Prostate gland (tissue), 2 donors: ENCODE data around the gene ENGASE. TPM values are rescaled to one million over a fixed set of nuclear protein-coding genes. Genes with fewer than 3 reads are reported as not detected.

ENCODE experiments used
- DNase-seq: peaks from one replicate; pipeline ENCODE4 v3.0.0-alpha.2; 2019; ENCODE audit warnings: low spot score
- H3K27ac ChIP-seq, 2 donors: fragments of 200-600 bp; sonication (generic); 2 replicates each; pipeline ENCODE4 v1.5.1; 2017 to 2019
- H3K27me3 ChIP-seq: fragments of 200-600 bp; sonication (generic); replicated peaks from 2 replicates; pipeline ENCODE4 v1.5.1; 2019; ENCODE audit not compliant: insufficient read depth
- H3K36me3 ChIP-seq, 2 donors: fragments of 200-600 bp; sonication (generic); 1 replicate in 1 of 2; 2 replicates in 1 of 2; pipeline versions ENCODE4 v1.5.1 to v1.8.1; 2017 to 2019
- H3K4me1 ChIP-seq: fragments of 200-600 bp; sonication (generic); replicated peaks from 2 replicates; pipeline ENCODE4 v1.5.1; 2019
- H3K4me3 ChIP-seq, 2 donors: fragments of 200-600 bp; sonication (generic); 2 replicates each; pipeline ENCODE4 v1.5.1; 2017 to 2019
- H3K9me3 ChIP-seq: fragments of 200-600 bp; sonication (generic); 2 replicates; pipeline ENCODE4 v1.5.1; 2017
- CTCF ChIP-seq, 4 experiments: fragments of 200-600 bp in 2 of 4; fragments of 450-650 bp in 2 of 4; sonication (generic) in 2 of 4; IDR thresholded peaks; 1 replicate in 3 of 4; 2 replicates in 1 of 4; pipeline ENCODE4 v1.5.1; 2016 to 2019; ENCODE audit warnings: antibody characterized with exemption in 4 of 4, mild to moderate bottlenecking in 2 of 4, moderate library complexity in 2 of 4
- POLR2A ChIP-seq: fragments of 450-650 bp; IDR thresholded peaks from one replicate; pipeline ENCODE4 v1.6.1; 2016; ENCODE audit warnings: antibody characterized with exemption, mild to moderate bottlenecking
- POLR2AphosphoS5 ChIP-seq: sonication (generic); formaldehyde crosslinking; IDR thresholded peaks from one replicate; pipeline ENCODE4 v1.6.1; 2017; ENCODE audit warnings: antibody characterized with exemption
- WGBS: methylation state at CpG from one replicate; pipeline ENCODE4 v1.1.5; 2018; 5-methylcytosine and 5-hydroxymethylcytosine counted together
- intact Hi-C: fragments of 100-400 bp; cut with DNase I; formaldehyde crosslinking; loops from one replicate; pipeline ENCODE4 v1.14.2; 2022
- total RNA-seq, 2 donors: library from RNA; depleted of rRNA; stranded (reverse); fragments of >200 nt; gene quantifications; one replicate each; pipeline ENCODE4 v1.1.0, GENCODE V29; 2016

The ENGASE gene
- total RNA-seq, 2 donors from 2014 or later, result 19.4 to 45.7 TPM

GRCh38 chr17:79090443-79091225 is 16.0 kb downstream of the ENGASE start:
- no peak overlapping the region for H3K27ac ChIP-seq
- H3K36me3 ChIP-seq, result no peaks in the 10 kb centered on the region
- no peaks in the 10 kb centered on the region for H3K4me1 ChIP-seq
- WGBS, result 20% methylated on average over 32 of the region's 32 CpGs
- no peaks in the 10 kb centered on the region for H3K9me3 ChIP-seq
- DNase-seq, result no peak
- intact Hi-C loops, result no loop called here
- peaks cover 6% of the 10 kb centered on the region for H3K27me3 ChIP-seq
- H3K4me3 ChIP-seq, result no peak overlapping the region
- TF ChIP-seq POLR2A (no peak), POLR2AphosphoS5 (no peak), CTCF (IDR thresholded peaks at IDR 0.05) (peak in 1 of 4 experiments; percentile 15)

GRCh38 chr17:79091226-79091670 is 16.6 kb downstream of the ENGASE start:
- Histone ChIP-seq H3K27ac (no peak overlapping the region), H3K9me3 (no peaks in the 10 kb centered on the region), H3K27me3 (peaks cover 6% of the 10 kb centered on the region), H3K4me3 (no peak overlapping the region), H3K36me3 (no peaks in the 10 kb centered on the region), H3K4me1 (no peaks in the 10 kb centered on the region)
- 76% methylated on average over 10 of the region's 10 CpGs for WGBS
- DNase-seq, result no peak
- intact Hi-C loops, result no loop called here
- TF ChIP-seq POLR2AphosphoS5, result no peak
- no peak for TF ChIP-seq CTCF (IDR thresholded peaks at IDR 0.05)

- Histone ChIP-seq H3K27me3 (peaks cover 13% of the 10 kb centered on the region), H3K4me1 (peaks cover 7% of the 10 kb centered on the region), H3K9me3 (no peaks in the 10 kb centered on the region), H3K4me3 (no peak overlapping the region), H3K27ac (no peak overlapping the region), H3K36me3 (no peaks in the 10 kb centered on the region)
- TF ChIP-seq POLR2AphosphoS5, result no peak
- no peak for TF ChIP-seq POLR2A
- TF ChIP-seq CTCF (IDR thresholded peaks at IDR 0.05), result no peak
- intact Hi-C loops, result no loop called here
- DNase-seq, result no peak
- WGBS, result 70% methylated on average over 4 of the region's 4 CpGs
These were observed 17.9 kb downstream of the ENGASE start for GRCh38 chr17:79092567-79092966.

GRCh38 chr17:79093270-79093669 is 18.6 kb downstream of the ENGASE start:
- TF ChIP-seq POLR2AphosphoS5 (no peak), POLR2A (no peak), CTCF (IDR thresholded peaks at IDR 0.05) (no peak)
- Histone ChIP-seq H3K4me1 (peaks cover 7% of the 10 kb centered on the region), H3K27ac (no peak overlapping the region), H3K4me3 (no peak overlapping the region), H3K27me3 (peaks cover 17% of the 10 kb centered on the region), H3K9me3 (no peaks in the 10 kb centered on the region), H3K36me3 (no peaks in the 10 kb centered on the region)
- 44% methylated on average over 8 of the region's 8 CpGs for WGBS
- DNase-seq, result no peak
- intact Hi-C loops, result no loop called here

GRCh38 chr17:79094261-79094660 is 19.6 kb downstream of the ENGASE start:
- H3K9me3 ChIP-seq, result no peaks in the 10 kb centered on the region
- intact Hi-C loops, result no loop called here
- H3K4me3 ChIP-seq, result no peak overlapping the region
- no peak overlapping the region for H3K27ac ChIP-seq
- H3K36me3 ChIP-seq, result no peaks in the 10 kb centered on the region
- WGBS, result 92% methylated on average over 17 of the region's 17 CpGs
- DNase-seq, result no peak
- TF ChIP-seq POLR2AphosphoS5, result no peak
- no peak for TF ChIP-seq POLR2A
- no peak for TF ChIP-seq CTCF (IDR thresholded peaks at IDR 0.05)
- H3K27me3 ChIP-seq, result peaks cover 20% of the 10 kb centered on the region
- H3K4me1 ChIP-seq, result peaks cover 7% of the 10 kb centered on the region
